ENCODE results near the gene TMEM130. TPM values are rescaled to one million over a fixed set of nuclear protein-coding genes. Genes with fewer than 3 reads are reported as not detected.

TMEM130 gene
- total RNA-seq, 1 experiment from 2014 or later, result not detected

DNA sequence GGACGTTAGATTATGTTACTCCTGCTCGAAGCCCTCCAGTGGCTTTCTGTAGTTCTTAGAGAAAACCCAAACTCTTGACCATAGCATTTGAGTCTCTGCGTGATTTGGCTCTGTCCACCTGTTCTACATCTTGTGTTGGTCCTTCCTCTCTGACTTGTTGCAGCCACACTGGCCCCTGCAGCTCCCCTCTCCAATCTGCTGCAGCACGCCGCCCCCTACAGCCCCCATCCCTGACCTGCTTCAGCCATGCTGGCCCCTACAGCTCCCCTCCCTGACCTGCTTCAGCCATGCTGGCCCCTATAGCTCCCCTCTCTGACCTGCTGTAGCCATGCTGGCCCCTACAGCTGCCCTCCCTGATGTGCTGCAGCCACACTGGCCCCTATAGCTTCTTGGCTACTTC, 37.8 kb upstream of the TMEM130 start:
- Mint-ChIP-seq H3K27ac (ENCODE audit: unreplicated experiment) (no peak overlapping the region), H3K36me3 (ENCODE audit: insufficient read depth, unreplicated experiment) (peaks cover 24% of the 10 kb centered on the region), H3K27me3 (ENCODE audit: unreplicated experiment) (no peaks in the 10 kb centered on the region), H3K4me1 (ENCODE audit: low read depth, unreplicated experiment) (no peaks in the 10 kb centered on the region), H3K4me3 (ENCODE audit: low read depth, unreplicated experiment) (no peak overlapping the region), H3K9me3 (ENCODE audit: low read depth, unreplicated experiment) (no peaks in the 10 kb centered on the region)
- CTCF ChIA-PET, result interaction anchor here (0.6 kb wide), 1 partner anchor 108 kb away, joined by 3 read pairs; no protein-coding TSS in a partner anchor
- no TSS peak for BruUV-seq (replicated peaks)
- TF ChIP-seq, protein P1, sequence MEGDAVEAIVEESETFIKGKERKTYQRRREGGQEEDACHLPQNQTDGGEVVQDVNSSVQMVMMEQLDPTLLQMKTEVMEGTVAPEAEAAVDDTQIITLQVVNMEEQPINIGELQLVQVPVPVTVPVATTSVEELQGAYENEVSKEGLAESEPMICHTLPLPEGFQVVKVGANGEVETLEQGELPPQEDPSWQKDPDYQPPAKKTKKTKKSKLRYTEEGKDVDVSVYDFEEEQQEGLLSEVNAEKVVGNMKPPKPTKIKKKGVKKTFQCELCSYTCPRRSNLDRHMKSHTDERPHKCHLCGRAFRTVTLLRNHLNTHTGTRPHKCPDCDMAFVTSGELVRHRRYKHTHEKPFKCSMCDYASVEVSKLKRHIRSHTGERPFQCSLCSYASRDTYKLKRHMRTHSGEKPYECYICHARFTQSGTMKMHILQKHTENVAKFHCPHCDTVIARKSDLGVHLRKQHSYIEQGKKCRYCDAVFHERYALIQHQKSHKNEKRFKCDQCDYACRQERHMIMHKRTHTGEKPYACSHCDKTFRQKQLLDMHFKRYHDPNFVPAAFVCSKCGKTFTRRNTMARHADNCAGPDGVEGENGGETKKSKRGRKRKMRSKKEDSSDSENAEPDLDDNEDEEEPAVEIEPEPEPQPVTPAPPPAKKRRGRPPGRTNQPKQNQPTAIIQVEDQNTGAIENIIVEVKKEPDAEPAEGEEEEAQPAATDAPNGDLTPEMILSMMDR (IDR thresholded peaks at IDR 0.05; ENCODE audit: unreplicated experiment), result no peak
- no peak for DNase-seq
- intact Hi-C loops (cut with micrococcal nuclease; ENCODE audit: unreplicated experiment), result no loop called here

DNA sequence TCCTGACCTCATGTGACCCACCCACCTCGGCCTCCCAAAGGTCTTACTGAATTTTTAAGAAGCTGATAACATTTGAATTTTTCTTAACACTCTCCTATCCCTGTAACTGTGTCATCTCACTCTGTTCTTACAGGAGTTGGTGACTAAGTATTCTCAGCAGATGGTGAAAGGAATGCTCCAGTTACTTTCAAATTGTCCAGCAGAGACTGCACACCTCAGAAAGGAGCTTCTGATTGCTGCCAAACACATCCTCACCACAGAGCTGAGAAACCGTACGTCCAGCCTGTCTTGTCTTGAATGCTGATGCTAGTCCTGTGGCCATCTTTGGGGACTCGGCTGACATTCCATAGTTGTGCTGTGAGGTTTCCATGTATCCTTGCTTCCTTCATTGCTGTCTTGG, 33.4 kb upstream of the TMEM130 start:
- no TSS peak for BruUV-seq (replicated peaks)
- Mint-ChIP-seq H3K27me3 (ENCODE audit: unreplicated experiment) (no peaks in the 10 kb centered on the region), H3K9me3 (ENCODE audit: low read depth, unreplicated experiment) (no peaks in the 10 kb centered on the region), H3K4me1 (ENCODE audit: low read depth, unreplicated experiment) (no peaks in the 10 kb centered on the region), H3K36me3 (ENCODE audit: insufficient read depth, unreplicated experiment) (peaks cover 24% of the 10 kb centered on the region), H3K27ac (ENCODE audit: unreplicated experiment) (no peak overlapping the region), H3K4me3 (ENCODE audit: low read depth, unreplicated experiment) (no peak overlapping the region)
- no peak for DNase-seq
- CTCF ChIA-PET, result no interaction called here
- TF ChIP-seq, protein P1 (IDR thresholded peaks at IDR 0.05; ENCODE audit: unreplicated experiment), result no peak
- intact Hi-C loops (cut with micrococcal nuclease; ENCODE audit: unreplicated experiment), result no loop called here

DNA sequence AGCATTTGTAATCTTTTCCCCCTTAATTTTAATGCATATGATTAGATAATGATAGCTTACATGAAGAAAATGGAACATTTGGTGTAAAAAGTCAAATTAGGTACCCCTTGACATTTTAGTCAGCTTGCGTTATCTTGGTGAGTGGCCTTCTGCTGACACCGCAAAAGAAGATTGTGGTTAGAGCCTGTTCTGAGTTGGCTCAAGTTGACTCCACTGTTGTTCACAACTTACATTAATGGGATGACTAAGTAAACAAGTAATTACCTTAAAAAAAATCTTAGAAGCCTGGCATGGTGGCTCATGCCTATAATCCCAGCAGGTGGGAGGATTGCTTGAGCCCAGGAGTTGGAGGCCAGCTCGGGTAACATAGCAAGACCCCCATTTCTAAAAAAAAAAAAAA, 32.7 kb upstream of the TMEM130 start:
- BruUV-seq (replicated peaks), result no TSS peak
- CTCF ChIA-PET, result no interaction called here

DNA sequence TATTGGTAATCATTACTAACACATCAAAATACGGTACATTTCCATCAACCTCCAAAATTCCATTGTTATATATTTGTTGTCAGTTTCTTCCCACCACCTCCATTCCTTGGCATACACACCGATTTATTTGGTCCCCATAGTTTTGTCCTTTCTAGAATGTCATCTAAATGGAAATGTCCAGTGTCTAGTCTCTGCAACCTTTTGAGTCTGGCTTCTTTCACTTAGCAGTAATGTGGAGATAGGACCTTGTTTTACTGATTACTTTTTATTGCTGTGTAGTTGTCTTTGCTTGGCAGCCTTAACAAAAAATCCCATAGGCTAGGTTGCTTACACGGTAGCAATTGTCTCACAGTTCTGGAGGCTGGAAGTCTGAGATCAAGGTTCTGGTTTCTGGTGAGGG, 31.0 kb upstream of the TMEM130 start:
- Mint-ChIP-seq H3K27me3 (ENCODE audit: unreplicated experiment) (no peaks in the 10 kb centered on the region), H3K4me1 (ENCODE audit: low read depth, unreplicated experiment) (no peaks in the 10 kb centered on the region), H3K9me3 (ENCODE audit: low read depth, unreplicated experiment) (no peaks in the 10 kb centered on the region), H3K27ac (ENCODE audit: unreplicated experiment) (no peak overlapping the region), H3K36me3 (ENCODE audit: insufficient read depth, unreplicated experiment) (peaks cover 24% of the 10 kb centered on the region), H3K4me3 (ENCODE audit: low read depth, unreplicated experiment) (no peak overlapping the region)
- intact Hi-C loops (cut with micrococcal nuclease; ENCODE audit: unreplicated experiment), result no loop called here
- no TSS peak for BruUV-seq (replicated peaks)
- TF ChIP-seq, protein P1 (IDR thresholded peaks at IDR 0.05; ENCODE audit: unreplicated experiment), result no peak
- DNase-seq, result no peak
- CTCF ChIA-PET, result no interaction called here

More for the DNA sequence above, 32.7 kb upstream of the TMEM130 start:
- TF ChIP-seq, protein P1 (IDR thresholded peaks at IDR 0.05; ENCODE audit: unreplicated experiment), result no peak
- Mint-ChIP-seq H3K36me3 (ENCODE audit: insufficient read depth, unreplicated experiment) (peaks cover 21% of the 10 kb centered on the region), H3K9me3 (ENCODE audit: low read depth, unreplicated experiment) (no peaks in the 10 kb centered on the region), H3K27ac (ENCODE audit: unreplicated experiment) (no peak overlapping the region), H3K4me1 (ENCODE audit: low read depth, unreplicated experiment) (no peaks in the 10 kb centered on the region), H3K4me3 (ENCODE audit: low read depth, unreplicated experiment) (no peak overlapping the region), H3K27me3 (ENCODE audit: unreplicated experiment) (no peaks in the 10 kb centered on the region)
- intact Hi-C loops (cut with micrococcal nuclease; ENCODE audit: unreplicated experiment), result no loop called here
- DNase-seq, result no peak

Measured in Calu3 (cell line).